GM18868 (cell line): ENCODE data around the gene CD34.

ENCODE experiments used
- ATAC-seq: cut with Tn5 transposase; IDR thresholded peaks from one replicate; pipeline ENCODE4 v1.9.1; 2021; ENCODE audit warnings: mild to moderate bottlenecking, moderate library complexity; ENCODE audit not compliant: unreplicated experiment

The CD34 gene

DNA sequence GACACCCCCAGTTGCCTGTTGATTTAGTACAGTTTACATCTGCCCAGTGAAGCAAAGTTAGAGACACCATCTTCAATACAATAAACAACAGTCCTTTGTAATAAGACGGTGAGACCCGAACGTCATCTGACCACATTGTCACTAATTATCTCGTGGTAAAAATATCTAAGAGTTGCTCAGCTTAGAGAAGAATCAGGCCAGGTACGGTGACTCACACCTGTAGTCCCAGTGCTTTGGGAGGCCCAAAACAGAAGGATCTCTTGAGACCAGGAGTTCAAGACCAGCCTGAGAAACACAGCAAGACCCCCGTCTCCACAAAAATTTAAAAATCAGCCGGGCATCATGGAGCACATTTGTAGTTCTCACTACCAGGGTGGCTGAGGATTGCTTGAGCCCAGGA, 53.5 kb downstream of the CD34 start:
- ATAC-seq = no peak

DNA sequence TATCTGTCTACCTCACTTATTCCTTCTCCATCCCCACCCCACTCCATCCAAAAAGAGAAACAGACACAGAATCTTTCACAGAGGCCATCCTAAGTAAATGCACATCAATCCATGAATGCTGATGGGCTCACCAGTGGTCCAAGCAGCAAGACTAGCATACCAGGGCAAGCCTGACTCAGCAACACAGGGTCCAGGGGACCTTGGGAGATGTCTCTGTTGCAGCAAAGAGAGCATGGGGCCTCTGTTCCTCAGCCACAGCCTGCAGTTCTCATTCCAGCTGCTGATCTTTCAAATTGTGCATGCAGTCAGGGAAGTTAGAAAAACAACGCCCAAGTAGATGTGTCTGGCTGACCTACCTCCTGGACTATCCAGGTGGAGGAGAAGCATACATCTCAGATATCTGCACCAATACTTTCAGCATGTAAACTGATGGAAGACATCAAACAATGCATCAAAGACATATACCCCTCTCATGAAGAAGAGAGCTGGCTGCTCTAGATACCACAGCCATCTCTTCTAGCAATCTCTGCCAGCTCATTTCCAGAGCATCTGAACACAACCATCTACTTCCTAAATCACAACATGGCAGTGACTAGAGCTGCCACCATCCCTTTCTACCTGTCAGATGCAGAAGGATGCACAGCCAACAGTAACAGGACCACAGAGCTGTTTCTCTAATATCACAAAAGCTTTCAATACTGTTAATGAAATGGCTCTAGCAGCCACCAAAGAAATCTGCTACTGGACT, 54.5 kb downstream of the CD34 start:
- ATAC-seq = no peak

DNA sequence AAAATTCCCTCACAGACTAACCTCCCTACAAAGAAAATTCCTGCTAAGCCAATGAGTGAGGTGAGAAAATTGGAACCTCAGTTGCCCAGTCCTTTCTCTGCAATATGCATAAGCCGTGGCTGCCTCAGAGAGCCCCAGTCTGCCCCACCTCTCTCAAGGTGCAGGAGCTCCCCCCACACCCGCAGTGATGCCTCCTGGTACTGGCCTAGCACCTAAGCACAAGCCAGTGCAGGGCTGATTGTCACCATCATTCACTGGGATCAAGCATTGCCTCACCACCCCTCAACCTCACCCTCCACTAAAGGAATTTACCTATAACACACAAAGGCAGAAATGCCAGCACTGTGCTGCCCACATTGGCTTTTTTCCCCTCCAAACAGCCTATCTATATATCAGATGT, 56.9 kb downstream of the CD34 start:
- no peak for ATAC-seq

- no peak for ATAC-seq
Observed at GRCh38 chr1:207853372-207853757, 57.6 kb downstream of the CD34 start.

- ATAC-seq = no peak
Observed at GRCh38 chr1:207852576-207853371, 58.2 kb downstream of the CD34 start.

DNA sequence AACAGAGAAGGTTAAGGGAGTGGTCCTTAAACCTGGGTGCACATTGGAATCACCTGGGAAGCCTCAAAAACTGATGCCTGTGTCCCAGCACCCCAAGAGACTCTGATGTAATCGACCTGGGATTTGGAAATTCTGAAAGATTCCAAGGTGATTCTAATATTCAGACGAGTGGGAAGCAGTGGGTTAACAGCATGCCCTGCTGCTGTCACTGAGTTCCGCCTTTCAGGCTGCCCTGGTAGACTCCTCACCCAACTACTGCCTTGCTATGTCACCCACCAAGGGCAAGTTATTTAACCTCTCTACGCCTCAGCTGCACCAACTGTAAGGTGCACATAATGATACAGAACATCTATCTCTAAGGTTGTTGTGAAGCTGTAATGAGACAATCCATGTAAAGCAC, 59.2 kb downstream of the CD34 start:
- ATAC-seq = no peak

DNA sequence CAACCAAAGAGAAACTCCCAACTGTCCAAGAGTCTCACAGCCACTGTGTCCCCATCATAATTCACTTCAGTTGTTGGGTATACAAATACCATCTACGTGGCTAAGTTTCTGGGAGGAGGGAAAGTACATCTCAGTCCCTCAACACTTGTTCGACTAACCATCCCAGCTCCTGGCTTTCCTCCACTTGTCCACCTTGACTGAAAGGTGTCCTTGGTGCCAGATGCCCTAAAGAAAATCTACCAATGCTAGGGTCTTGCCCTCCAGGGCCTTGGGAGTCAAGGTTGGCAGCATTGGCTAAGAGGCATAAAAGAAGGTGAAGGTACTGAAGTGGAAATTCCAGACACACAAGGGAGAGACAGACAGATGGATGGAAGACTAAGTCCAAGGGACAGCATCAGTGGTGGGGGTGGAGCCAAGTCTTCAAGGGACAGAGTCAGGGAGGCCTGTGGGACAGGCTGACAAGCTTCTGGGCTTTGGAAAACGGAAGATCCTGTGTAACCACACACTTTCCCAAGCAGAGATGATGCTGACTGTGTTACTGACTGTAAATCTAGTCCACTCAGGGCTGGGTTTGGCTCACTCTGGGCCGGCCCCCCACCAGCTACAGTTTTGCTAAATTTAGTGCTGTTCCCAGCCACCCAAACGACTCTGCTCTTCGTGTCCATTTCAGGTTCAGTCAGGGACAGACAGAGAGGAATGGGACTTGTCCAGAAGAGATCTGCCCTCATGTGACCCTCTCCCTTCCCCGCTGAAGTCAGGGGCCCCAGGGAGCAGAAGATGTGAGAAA, 60.1 kb downstream of the CD34 start:
- no peak for ATAC-seq

DNA sequence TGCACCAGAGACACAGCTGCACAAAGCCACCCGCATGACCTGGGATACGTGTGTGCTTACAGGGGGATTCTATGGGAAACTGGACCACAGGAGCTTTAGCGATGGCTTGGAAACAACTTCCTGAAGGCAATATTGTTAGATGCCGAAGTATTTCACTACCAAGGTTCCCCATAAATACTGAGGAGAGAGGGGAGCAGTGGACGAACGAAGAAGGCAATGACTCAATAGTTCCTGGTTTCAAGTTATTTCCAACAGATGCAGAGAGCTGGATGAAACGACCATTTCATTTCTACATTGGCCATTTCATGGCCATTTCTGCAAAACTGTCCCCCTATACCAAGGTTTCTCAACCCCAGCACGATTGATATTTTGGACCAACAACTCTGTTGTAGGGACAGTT, 61.3 kb downstream of the CD34 start:
- ATAC-seq = no peak

DNA sequence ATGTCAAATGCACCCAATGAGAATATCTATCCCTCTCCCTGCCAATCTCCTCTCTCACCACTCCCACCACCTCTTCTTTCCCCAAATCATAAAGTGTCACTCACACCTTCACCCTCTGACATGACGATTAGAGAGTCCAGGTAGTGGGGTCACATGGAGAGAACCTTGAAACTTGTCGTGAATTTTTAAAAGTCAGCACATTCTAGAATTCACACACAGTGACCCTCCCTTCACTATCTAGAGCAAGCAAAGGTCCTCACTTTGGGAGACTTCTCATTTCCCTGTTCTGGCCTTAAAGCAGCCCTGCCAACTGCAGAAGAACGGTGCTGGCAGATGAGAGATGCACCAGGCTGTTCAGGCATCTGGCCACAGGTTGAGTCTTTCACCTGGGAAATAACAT, 61.9 kb downstream of the CD34 start:
- no peak for ATAC-seq

- no peak for ATAC-seq
Observed at GRCh38 chr1:207848234-207848633, 62.7 kb downstream of the CD34 start.

DNA sequence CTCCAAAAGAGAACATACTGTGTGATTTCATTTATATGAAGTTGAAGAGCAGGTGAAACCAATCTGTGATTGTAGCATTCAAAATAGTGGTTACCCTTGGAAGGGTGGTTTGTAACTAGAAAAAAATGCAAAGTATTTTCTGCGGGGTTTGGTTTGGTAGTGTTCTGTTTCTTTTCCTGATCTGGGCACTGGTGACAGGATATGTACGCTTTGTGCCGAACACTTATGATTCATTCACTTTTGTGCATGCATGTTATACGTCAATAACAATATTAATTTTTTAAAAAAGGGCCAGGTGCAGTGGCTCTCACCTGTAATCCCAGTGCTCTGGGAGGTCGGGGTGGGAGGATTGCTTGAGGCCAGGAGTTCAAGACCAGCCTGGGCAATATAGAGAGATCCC, 63.8 kb downstream of the CD34 start:
- no peak for ATAC-seq

DNA sequence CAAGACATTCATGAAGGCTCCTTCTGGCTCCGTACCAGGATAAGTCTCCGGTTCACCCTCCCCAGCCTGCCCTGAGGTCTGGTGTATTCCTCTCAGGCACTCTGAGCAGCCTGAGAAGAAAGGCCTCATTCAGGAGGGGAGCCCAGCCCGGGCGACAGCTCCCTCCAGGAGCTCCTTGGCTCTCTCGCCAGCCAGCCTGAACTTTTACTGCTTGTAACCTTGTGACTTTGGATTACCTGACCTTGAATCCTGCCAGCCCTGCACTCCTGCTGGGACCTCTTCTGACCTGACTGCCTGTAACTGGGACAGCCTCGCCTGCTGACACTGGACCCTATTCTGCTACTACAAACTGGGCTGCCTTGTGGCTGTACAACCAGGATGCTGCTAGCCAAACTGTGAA, 65.8 kb downstream of the CD34 start:
- no peak for ATAC-seq

DNA sequence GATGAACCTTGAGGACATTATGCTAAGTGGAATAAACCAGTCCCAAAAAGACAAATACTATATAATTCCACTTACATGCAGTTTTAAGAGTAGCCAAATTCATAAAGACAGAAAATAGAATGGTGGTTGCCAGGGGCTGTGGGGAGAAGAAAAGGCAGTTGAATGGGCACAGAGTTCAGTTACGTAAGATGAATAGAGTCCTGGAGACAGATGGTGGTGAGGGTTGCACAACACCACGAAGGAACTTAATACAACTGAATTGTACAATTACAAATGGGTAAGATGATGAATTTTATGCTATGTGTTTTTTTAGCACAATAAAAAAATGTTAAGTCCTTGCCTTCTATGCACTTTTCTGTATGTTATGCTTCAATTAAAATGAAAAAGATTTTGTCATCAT, 66.6 kb downstream of the CD34 start:
- ATAC-seq = no peak

- ATAC-seq = no peak
Observed at GRCh38 chr1:207842506-207842905, 68.4 kb downstream of the CD34 start.

GRCh38 chr1:207841901-207842300, 69.0 kb downstream of the CD34 start:
- ATAC-seq = no peak

DNA sequence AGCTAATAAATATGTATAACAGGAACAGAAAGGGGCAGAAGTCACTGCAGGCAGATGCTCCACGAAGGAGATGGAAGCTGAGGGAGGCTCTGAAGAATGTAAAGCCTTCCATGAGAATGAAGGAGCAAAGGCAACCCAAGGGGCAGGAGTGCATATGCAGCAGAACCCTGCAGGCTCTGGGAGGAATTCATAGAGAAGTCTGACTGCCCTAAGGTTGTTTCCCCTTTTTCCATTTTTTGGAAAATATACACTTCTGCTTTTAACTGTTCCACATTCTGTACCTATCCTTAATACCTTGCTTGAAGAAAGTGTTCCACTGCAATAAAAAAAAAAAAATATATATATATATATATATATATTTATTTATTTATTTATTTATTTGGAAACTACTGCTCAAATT, 69.6 kb downstream of the CD34 start:
- ATAC-seq = no peak

DNA sequence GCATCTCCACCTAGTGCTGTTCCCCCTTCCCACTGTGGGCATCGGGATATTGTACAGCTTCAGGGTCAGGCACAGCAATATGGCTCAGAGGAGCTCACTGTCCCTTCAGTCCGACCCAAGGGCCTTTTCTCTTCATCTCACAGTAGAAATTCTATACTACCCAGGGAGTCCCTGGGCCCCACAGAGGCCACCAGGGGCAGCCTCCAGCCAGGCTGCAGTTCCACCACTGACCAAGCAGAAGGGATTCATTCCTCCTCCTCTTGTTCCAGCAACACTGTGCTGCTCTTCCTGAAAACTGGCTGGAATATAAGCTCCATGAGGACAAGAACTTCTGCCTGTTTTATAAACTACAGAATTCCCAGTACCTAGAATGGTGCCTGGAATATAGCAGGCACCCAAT, 70.5 kb downstream of the CD34 start:
- ATAC-seq = no peak

DNA sequence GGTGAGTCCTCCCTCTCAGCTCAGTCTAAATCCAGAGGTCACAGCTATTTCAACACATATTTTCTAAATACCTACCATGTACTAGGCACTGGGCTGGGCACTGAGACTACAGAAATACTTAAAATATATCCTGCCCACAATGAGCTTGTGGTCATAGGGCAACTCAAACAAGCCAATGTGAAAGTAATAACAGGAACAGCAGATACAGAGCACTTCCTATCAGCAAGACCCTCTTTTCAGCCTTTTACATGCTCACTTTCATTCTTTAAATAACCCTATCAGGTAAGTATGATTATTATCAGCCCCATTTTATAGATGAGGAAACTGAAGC, 71.9 kb downstream of the CD34 start:
- ATAC-seq = no peak

GRCh38 chr1:207838156-207839082, 72.5 kb downstream of the CD34 start:
- no peak for ATAC-seq

- no peak for ATAC-seq
Observed at GRCh38 chr1:207837673-207838072, 73.3 kb downstream of the CD34 start.
